Activated naive CD8-positive, alpha-beta T cell treated with anti-CD3 and anti-CD28 coated beads for 36 hours (primary cell): ENCODE data around the gene SLC2A2. TPM values are rescaled to one million over a fixed set of nuclear protein-coding genes. Genes with fewer than 3 reads are reported as not detected.

Experiments
- DNase-seq: peaks from one replicate; pipeline ENCODE4 v3.0.0; 2021
- H3K27ac Mint-ChIP-seq: one replicate; pipeline ENCODE4 v1.8.0; 2022; ENCODE audit warnings: mild to moderate bottlenecking, moderate library complexity, mixed read lengths
- H3K27me3 Mint-ChIP-seq: one replicate; pipeline ENCODE4 v1.8.0; 2022; ENCODE audit warnings: mild to moderate bottlenecking, mixed read lengths
- H3K36me3 Mint-ChIP-seq: one replicate; pipeline ENCODE4 v1.8.0; 2021; ENCODE audit warnings: mild to moderate bottlenecking, mixed read lengths
- H3K4me1 Mint-ChIP-seq: one replicate; pipeline ENCODE4 v1.8.0; 2021; ENCODE audit warnings: mixed read lengths
- H3K4me3 Mint-ChIP-seq: one replicate; pipeline ENCODE4 v1.8.0; 2022; ENCODE audit warnings: mild to moderate bottlenecking, moderate library complexity, mixed read lengths
- H3K9me3 Mint-ChIP-seq: one replicate; pipeline ENCODE4 v1.8.0; 2022; ENCODE audit warnings: mixed read lengths
- total RNA-seq, 2 experiments: library from RNA; stranded (reverse); gene quantifications; one replicate each; pipeline ENCODE4 v1.2.3, GENCODE V29; 2021

Gene SLC2A2
- total RNA-seq, 2 experiments from 2014 or later: not detected

DNA sequence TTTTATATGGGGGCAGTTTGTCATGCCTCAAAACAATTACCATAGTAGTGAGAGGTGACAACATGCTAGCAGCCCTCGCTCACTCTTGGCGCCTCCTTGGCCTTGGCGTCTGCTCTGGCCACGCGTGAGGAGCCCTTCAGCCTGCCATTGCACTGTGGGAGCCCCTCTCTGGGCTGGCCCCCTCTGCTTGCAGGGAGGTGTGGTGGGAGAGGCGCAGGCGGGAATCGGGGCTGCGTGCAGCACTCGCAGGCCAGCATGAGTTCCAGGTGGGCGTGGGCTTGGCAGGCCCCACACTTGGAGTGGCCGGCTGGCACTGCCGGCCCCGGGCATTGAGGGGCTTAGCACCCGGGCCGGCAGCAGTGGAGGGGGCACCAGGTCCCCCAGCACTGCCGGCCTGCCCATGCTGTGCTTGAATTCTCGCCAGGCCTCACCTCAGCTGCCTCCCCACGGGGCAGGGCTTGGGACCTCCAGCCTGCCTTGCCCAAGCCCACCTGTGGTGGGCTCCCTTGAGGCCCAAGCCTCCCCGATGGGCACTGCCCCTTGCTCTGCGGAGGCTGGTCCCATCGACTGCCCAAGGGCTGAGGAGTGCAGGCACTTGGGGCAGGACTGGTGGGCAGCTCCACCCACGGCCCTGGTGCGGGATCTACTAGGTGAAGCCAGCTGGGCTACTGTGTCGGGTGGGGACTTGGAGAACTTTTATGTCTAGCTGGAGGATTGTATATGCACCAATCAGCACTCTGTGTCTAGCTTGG lies 79.3 kb downstream of the SLC2A2 start:
- no peaks in the 10 kb centered on the region for H3K4me1 Mint-ChIP-seq
- peaks cover 3% of the 10 kb centered on the region for H3K9me3 Mint-ChIP-seq
- no peaks in the 10 kb centered on the region for H3K36me3 Mint-ChIP-seq
- H3K4me3 Mint-ChIP-seq: no peak overlapping the region
- H3K27ac Mint-ChIP-seq: no peak overlapping the region
- peaks cover 15% of the 10 kb centered on the region for H3K27me3 Mint-ChIP-seq
- no peak for DNase-seq

Other genes starting within 250 kb of the SLC2A2 start
- gene RPL22L1, start 156.5 kb downstream of the SLC2A2 start, total RNA-seq: 100 to 1,000 TPM; 376 to 395 TPM
- gene EIF5A2, start 118.1 kb downstream of the SLC2A2 start, total RNA-seq: 10 to 100 TPM in 1 of 2 experiments, 1 to 10 TPM in 1; 9.6 to 11.2 TPM